ENCODE measurements around the gene LSM3. TPM values are rescaled to one million over a fixed set of nuclear protein-coding genes. Genes with fewer than 3 reads are reported as not detected.
"Not testable (repeated sequence)": the region's sequence is repeated elsewhere in the genome, so short reads cannot be mapped to it uniquely, and the experiment has no call there.

The LSM3 gene
- total RNA-seq, 1 experiment from 2014 or later: 25.5 TPM

DNA sequence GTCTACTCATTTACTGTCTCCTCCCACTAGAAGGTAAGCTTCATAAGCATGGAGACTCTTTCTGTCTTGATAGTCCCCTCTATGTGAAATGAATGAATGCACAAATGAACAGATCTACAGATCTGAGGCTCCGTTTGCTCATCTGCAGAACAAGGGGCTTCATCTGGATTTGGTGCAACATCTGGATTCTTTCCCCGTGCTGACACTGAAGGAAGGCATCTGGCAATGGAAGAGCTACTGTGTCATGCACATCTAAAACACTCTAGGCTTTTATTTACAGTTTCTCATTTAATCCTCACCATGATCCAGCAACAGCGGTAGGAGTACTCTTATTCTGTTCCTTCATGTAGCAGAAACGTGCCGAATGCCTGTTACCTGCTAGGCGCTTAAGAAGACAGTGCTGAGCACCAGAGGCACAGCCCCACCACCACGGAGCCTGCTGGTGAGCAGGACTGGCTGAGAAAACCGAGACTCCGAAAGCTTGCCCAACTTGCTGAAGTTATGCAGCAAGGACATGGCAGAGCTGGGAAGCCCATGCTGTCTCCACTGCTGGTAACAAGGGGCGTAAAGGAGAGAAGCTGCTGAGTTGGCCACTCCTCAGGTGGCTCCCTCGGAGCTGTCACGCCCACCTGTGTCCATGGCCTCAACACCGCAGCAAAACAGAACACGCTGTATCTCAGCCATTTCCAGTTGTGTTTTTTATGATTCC, 31.1 kb downstream of the LSM3 start:
- no peak for DNase-seq (ENCODE audit: low read depth)
- in situ Hi-C loops (cut with HindIII; ENCODE audit: low pct_unique_long_range_greater_than_20kb, low sequenced_read_pairs): no loop called here

DNA sequence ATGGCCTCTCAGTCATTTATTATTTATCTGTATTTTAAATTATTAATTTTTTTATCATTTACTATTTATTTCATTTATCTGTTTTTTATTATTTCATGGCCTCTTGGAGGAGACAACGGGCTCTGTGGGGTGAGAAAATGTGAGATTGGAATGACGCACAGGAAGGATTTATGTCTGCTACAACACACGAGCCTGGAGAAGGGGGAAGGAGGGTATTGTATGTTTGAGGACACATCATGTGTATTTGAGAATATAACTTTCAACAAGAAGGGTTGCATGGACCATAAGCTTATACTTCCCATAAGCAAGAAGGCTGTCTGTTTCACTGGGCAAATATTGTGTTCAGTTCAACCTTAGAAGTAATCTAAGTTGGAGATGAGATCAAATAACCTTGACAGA, 31.7 kb downstream of the LSM3 start:
- DNase-seq (ENCODE audit: low read depth): no peak
- in situ Hi-C loops (cut with HindIII; ENCODE audit: low pct_unique_long_range_greater_than_20kb, low sequenced_read_pairs): no loop called here

DNA sequence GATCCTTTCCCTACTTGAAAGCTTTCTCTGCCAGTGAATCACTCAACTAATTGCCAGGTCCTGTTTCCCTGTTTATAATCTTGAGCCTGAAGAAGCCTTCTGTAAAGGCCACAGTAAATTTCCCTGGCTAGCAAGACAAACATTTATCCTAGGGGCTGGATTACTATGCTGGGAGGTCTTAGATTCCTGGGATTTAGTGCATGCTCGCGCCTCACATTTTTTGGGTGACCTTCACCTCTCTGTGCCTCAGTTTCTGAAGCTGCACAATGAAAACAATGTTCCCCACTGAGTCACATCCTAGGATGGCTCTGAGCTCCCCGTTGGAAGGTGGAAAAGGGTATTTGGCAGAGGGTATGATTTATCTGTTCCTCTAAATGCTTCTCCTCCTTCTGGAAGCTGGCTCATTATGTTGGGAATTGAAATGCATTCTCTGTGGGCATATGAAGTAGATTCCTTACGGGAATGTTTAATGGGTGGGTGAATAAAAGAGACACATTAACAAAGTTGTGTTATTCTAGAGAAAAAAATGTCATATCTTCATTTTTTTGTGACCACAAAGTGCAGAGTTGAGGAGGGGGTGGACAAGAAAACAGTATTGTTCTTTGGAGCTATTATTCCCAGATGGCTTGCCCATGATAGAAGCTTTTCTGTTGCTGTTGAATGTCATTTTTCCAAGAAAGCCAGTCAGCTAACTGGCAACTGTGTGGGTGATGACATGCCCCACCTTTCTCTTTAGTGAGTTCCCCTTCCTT, 32.4 kb downstream of the LSM3 start:
- in situ Hi-C loops (cut with HindIII; ENCODE audit: low pct_unique_long_range_greater_than_20kb, low sequenced_read_pairs): no loop called here
- DNase-seq (ENCODE audit: low read depth): peak; percentile 98

DNA sequence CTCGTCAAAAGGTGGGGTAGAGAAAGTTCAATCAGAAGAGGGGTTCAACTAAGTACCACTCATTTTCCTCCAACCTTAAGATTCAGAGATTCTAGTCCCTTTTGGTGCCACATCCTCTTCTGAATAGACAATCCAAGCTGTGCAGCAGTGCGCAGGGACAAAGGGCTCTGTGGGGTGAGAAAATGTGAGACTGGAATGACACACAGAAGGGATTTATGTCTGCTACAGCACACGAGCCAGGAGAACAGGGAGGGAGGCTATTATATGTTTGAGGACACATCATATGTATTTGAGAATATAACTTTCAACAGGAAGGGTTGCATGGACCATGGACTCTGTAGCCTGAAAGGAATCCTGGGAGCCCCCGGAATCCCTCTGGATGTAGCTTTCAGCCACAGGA, 33.0 kb downstream of the LSM3 start:
- no peak for DNase-seq (ENCODE audit: low read depth)
- in situ Hi-C loops (cut with HindIII; ENCODE audit: low pct_unique_long_range_greater_than_20kb, low sequenced_read_pairs): no loop called here

DNA sequence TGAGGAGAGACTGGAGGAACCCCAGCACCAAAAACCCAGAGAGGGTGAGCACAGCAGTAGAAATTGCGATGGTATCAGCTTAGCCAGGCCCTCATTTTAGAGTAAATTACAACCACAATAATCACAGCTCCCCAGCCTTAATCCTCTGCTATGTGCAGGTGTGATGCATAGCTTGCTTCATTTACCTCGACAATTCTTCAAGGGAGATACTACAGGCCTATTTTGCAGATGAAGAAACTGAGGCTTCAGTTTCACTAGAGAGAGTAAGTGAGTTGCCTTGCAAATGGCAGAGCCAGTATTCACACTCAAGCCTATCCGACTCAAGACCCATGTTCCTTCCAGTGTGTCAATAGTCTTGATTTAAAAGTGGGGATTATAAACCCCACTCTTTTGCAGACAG, 33.4 kb downstream of the LSM3 start:
- no peak for DNase-seq (ENCODE audit: low read depth)
- in situ Hi-C loops (cut with HindIII; ENCODE audit: low pct_unique_long_range_greater_than_20kb, low sequenced_read_pairs): no loop called here

DNA sequence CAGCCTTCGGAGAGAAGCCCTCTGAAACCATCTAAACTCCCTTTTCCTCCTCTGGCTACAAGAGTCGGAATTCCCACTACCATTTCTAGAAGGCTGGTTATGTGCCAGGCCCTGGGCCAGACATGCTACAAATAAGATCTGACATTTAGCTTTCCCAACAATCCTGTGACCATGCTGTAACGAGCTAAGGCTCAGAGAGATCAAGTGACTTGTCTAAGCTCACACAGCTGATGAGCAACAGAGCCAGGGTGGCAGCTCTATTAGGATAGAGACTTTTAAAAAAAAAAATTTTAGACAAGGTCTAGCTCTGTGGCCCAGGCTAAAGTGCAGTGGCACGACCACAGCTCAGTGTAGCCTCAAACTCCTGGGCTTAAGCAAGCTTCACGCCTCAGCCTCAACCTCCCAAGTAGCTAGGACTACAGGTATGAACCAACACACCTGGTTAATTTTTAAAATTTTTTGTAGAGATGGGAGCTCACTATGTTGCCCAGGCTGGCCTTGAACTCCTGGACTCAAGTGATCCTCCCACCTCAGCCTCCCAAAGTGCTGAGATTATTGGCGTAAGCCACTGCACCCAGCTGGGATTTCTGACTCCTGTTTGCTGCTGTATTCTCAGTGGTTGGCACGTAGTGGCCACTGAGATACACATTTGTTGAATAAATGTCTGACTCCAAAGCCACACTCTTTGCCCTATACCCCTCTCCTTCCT, 34.6 kb downstream of the LSM3 start:
- no peak for DNase-seq (ENCODE audit: low read depth)
- in situ Hi-C loops (cut with HindIII; ENCODE audit: low pct_unique_long_range_greater_than_20kb, low sequenced_read_pairs): no loop called here

DNA sequence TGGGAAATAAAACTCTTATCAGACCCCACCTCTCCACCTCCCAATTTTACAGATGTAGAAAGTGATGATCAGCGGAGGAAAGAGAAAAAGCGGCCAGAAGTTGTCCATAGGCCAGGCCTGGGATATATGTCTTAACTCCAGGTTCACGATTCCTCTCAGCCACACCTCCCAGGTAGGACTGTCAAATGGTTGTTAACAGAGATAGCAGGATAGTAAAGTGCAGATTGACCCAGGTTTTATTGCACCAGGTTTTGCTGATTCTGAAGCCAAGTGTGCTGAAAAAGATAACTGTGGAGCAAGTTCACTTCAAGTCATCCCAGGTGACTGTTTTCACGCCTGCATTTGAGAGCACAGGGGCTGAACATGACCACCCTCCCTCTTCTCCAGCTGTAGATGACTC, 36.1 kb downstream of the LSM3 start:
- in situ Hi-C loops (cut with HindIII; ENCODE audit: low pct_unique_long_range_greater_than_20kb, low sequenced_read_pairs): no loop called here
- DNase-seq (ENCODE audit: low read depth): no peak

DNA sequence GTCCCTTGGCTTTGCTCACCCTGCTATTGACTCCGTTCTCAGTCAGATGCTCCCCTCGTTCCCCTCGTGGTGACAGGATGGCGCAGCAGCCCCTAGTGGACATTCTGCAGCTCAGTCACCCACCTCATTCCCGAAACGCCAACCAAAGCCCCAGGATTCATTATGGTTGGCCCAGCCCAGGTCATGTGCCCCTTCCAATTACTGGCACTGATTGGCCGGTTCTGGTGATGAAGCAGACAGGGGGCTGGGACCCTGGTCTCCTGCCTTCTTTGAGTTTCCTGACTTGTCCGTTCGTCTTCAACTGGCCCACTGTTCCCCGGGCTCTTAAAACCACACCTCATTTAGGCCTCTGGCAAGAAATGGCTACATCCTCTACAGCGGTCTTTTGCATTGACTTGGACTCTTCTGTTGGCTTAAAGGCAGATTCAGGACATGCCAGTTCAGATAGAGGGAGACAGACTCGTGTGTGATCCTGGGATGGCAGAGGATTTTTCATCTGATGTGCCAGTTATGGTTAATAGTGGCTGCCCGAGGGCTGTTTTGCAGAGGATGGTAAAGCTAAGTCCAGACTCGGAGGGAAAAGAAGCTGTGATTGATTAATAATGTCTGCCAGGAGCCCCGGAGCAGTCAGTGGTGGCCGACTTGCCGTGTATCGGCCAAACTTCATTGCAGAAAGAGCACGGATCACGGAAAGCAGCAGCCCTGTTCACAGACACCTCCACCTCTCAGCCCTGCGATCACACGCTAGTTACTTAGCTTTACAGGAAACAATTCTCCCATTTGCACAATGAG, 37.8 kb downstream of the LSM3 start:
- in situ Hi-C loops (cut with HindIII; ENCODE audit: low pct_unique_long_range_greater_than_20kb, low sequenced_read_pairs): no loop called here
- no peak for DNase-seq (ENCODE audit: low read depth)

DNA sequence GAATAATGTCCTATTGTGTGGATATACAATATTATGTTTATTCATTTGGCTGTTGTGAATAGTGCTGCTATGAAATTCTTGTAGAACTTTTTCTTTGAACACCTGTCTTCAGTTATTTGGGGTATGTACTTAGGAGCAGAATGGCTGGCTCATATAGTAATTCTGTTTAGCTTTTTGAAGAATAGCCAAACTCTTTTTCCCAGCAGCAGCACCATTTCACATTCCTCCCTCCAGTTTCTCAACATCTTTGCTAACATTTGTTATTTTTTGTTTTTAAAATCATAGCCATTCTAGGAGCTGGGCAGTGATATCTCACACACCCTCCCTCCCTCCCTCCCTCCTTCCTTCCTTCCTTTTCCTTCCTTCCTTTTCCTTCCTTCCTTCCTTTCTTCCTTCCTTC, 39.7 kb downstream of the LSM3 start:
- in situ Hi-C loops (cut with HindIII; ENCODE audit: low pct_unique_long_range_greater_than_20kb, low sequenced_read_pairs): no loop called here
- no peak for DNase-seq (ENCODE audit: low read depth)

DNA sequence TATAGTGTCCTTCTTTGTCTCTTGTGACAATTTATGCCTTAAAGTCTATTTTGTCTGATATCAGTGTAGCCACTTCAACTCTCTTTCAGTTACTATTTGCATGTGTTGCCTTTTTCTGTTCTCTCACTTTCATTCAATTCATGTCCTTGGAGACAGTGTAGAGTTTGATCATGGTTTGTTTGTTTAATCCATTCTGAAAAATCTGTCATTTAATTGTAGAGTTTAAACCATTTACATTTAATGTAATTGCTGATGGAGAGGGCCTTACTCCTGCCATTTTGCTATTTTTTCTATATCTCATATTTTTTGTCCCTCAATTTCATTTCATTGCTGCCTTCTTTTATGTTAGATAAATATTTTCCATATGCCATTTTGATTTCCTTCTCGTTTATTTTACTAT, 42.3 kb downstream of the LSM3 start:
- DNase-seq (ENCODE audit: low read depth): no peak
- in situ Hi-C loops (cut with HindIII; ENCODE audit: low pct_unique_long_range_greater_than_20kb, low sequenced_read_pairs): no loop called here

DNA sequence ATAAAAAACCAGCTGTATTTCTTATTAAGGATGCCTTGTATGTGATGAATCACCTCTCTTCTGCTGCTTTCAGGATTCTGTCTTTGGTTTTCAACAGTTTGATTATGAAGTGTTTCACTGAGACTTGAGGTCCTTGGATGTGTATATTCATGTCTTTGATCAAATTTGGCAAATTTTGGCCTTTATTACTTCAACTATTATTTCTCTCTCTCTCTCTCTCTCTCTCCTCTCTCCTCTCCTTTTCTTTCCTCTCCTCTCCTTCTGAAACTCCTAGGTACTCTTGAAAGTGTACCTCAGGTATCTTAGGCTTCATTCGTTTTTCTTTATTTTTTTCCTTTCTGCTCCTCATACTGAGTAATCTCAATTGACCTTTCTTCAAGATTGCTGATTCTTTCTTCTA, 43.3 kb downstream of the LSM3 start:
- in situ Hi-C loops (cut with HindIII; ENCODE audit: low pct_unique_long_range_greater_than_20kb, low sequenced_read_pairs): no loop called here
- no peak for DNase-seq (ENCODE audit: low read depth)

DNA sequence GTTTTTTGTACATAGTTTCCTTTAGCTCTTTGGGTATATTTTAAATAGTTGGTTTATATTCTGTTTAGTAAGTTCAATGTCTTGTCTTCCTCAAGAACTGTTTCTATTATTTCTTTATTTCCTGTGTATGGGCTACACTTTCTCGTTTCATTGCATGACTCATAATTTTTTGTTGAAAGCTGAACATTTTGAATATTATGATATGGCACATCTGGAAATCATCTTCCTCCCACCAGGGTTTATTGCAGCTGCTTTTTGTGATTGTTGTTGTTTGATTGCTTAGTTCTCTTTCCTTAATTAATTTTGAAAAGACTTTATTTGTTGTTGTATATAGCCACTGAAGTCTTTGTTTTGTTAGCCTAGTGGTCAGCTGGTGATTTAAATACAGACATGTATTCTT, 43.8 kb downstream of the LSM3 start:
- no peak for DNase-seq (ENCODE audit: low read depth)
- in situ Hi-C loops (cut with HindIII; ENCODE audit: low pct_unique_long_range_greater_than_20kb, low sequenced_read_pairs): no loop called here

DNA sequence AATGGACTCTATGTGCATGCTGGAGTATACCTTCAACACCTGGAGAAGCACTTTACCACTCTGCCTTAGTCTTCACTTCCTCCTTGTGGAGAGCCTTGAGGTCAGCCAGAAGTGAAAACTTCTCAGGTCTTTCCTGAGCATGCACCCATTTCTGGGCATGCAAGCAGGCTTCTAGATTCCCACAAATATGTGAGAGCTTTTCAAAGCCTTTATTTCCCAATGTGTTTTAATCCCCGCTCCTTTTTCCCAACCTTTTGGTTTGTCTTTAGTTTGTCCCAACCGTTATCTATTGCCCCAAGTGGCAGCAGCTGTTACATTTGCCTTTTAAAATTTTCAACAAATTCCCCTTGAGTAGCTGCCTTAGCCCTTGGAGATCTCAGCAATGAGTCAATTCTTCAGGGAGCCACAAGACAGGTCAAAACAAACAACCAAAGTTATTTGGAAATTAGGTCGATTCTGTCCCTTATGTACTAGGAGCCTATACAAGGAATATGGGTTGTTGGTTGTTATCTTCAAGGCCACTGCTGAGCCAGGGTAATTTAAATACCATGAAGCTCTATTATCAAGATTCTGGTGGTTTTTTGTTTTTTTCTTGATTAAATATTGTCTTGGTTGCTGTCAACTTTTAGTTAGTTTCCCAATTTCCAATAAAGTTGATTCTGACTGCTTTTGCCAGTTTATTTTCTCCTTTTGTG, 44.4 kb downstream of the LSM3 start:
- in situ Hi-C loops (cut with HindIII; ENCODE audit: low pct_unique_long_range_greater_than_20kb, low sequenced_read_pairs): no loop called here
- DNase-seq (ENCODE audit: low read depth): no peak

DNA sequence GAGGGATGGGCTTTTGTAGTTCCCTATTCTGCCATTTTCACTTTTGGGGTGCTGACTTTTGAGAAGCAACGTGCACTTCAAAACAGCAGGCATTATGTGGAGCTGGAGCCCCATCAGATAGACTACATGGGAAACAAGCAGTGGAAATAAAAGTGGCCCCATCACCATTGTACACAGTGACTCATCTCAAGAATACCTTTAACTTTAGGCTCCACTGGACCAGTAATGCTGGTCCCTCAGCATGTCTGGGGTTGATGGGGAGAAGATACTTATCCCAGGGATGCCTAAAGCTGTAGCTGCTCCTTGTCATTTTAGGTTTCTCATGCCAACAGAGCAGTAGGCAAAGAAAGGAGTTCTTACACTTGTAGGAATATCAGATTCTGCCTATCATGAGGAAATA, 45.0 kb downstream of the LSM3 start:
- in situ Hi-C loops (cut with HindIII; ENCODE audit: low pct_unique_long_range_greater_than_20kb, low sequenced_read_pairs): no loop called here
- no peak for DNase-seq (ENCODE audit: low read depth)

DNA sequence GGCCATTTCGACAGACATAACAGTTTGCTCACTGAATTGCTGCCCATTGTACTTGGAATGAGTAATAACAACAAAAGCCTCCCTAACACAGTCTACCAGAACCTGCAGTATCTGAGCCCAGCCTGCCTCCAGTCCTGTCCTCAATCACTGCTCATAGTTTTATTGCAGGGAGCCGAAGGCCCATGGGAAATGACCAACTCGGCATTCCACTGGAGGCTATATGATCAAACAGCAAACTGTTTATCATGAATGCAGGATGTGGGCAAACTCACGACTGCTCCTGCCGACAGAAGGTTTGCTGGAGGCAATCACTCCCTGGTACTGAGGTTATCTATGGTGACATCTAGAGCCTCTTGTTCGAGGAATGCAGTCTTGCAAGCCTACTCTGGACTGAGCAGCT, 46.3 kb downstream of the LSM3 start:
- DNase-seq (ENCODE audit: low read depth): no peak
- in situ Hi-C loops (cut with HindIII; ENCODE audit: low pct_unique_long_range_greater_than_20kb, low sequenced_read_pairs): no loop called here

DNA sequence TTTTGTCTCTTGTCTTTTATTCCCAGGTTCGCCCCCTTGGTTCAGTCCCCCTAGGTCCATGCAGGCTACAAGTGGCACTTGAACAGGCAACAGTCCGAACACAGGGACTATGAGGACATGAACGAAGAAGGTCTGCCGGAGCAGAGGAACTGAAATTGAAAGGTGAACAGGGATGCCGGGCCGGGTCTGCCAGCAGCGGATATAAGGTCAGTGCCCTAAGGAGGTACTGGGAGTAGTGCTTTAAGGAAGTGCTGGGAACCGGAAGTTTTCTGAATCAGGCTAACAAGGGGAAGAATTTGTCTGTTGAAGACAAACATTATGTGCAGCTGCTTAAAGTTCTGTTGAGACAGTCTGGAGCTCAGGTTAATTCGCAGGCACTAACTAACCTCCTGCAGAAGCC, 46.8 kb downstream of the LSM3 start:
- in situ Hi-C loops (cut with HindIII; ENCODE audit: low pct_unique_long_range_greater_than_20kb, low sequenced_read_pairs): no loop called here
- no peak for DNase-seq (ENCODE audit: low read depth)

DNA sequence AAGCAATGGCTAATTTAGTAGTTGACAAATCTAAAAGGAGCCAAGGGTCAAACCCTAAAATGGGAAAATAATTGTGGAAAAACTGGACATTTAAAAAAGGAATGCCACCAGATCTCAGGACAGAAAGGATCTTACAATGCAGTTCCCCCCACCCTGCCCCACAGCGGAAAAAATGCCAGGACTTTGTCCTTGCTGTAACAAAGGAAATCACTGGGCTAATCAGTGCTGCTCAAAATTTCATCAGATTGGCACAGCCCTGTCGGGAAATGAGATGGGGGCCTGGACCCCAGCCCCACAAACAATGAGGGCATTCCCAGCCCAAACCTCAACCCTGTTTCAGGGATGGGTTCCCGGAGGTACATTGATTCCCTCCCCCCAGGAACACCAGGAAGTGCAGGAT, 47.7 kb downstream of the LSM3 start:
- DNase-seq (ENCODE audit: low read depth); in situ Hi-C loops (cut with HindIII; ENCODE audit: low pct_unique_long_range_greater_than_20kb, low sequenced_read_pairs): not testable (repeated sequence)

DNA sequence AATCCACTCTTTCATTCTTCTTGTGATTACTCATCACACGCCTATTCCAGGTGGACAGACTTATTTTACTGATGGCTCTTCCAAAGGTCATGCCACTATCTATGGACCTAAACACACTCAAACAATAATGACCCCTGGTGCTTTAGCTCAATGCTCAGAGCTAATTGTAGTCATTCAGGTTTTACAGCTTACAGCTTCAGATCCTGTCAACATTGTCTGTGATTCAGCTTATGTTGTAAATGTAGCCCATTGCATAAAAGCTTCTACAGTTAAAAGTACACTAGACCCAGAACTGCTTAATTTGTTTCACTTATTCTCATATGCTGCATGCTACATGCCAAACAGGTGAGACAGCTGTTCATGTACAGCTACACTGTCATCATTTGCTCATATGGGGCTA, 49.2 kb downstream of the LSM3 start:
- in situ Hi-C loops (cut with HindIII; ENCODE audit: low pct_unique_long_range_greater_than_20kb, low sequenced_read_pairs): no loop called here
- no peak for DNase-seq (ENCODE audit: low read depth)
